Lower leg skin (tissue), 3 donors: ENCODE data around the gene ADM.

Experiments
- CTCF ChIP-seq, 3 donors: fragments of 450-650 bp; IDR thresholded peaks; one replicate each; pipeline ENCODE4 v1.5.1; 2016; ENCODE audit warnings: antibody characterized with exemption in 3 of 3, mild to moderate bottlenecking in 3 of 3, moderate library complexity in 2 of 3
- POLR2A ChIP-seq, 2 donors: fragments of 450-650 bp; IDR thresholded peaks; one replicate each; pipeline ENCODE4 v1.6.1; 2016 to 2017; ENCODE audit warnings: antibody characterized with exemption in 2 of 2, mild to moderate bottlenecking in 1 of 2, moderate library complexity in 1 of 2

GRCh38 chr11:10351765-10352641 lies 47.1 kb downstream of the ADM start:
- TF ChIP-seq CTCF (IDR thresholded peaks at IDR 0.05) = no peak
- TF ChIP-seq POLR2A (IDR thresholded peaks at IDR 0.05) = no peak
